Measurements from ENCODE around the gene NDST1.

DNA sequence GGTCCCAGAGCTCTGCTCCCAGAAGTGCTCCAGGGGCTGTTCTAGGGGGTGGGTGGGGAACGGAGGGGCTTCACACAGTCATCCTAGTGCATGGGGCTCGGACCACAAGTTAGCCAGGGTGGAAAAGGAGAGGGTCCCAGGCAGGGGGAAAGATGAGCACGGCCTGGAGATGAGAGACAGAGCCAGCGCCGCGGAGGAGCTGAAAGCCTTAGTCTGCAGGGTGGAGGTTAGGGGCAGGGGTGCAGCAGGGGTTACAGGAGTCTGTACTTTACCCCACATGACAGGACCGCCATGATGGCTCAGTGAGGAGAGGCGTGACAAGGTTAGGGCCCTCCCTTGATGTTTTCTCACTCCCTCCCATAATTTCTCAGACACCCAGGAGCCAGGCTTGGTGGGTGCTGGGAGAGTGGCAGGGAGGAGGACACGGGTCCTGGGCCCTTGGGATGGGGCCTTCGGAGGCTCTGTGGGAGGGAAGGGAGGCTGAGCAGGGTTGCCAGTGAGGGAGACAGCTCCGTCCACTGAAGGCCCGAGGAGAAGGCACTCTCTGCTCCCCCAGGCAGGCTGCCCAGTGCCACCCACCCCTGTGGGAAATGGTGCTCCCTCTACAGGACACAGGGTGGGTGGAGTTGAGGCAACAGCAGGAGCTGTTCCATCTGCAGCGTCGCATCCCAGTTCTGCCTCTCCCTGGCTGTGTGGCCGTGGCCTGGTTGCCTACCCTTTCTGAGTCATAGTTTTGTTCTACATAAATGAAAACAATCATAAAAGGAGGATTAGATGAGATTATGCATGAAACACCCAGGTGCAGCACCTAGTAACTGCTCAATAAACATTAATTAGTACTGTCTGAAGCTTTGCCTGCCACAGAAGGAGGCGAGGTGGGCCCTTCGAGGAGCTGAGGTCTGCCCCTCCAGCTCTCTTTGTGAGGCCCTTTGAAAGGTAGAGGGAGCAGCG lies 66.2 kb downstream of the NDST1 start:
- TF ChIP-seq, protein P1, sequence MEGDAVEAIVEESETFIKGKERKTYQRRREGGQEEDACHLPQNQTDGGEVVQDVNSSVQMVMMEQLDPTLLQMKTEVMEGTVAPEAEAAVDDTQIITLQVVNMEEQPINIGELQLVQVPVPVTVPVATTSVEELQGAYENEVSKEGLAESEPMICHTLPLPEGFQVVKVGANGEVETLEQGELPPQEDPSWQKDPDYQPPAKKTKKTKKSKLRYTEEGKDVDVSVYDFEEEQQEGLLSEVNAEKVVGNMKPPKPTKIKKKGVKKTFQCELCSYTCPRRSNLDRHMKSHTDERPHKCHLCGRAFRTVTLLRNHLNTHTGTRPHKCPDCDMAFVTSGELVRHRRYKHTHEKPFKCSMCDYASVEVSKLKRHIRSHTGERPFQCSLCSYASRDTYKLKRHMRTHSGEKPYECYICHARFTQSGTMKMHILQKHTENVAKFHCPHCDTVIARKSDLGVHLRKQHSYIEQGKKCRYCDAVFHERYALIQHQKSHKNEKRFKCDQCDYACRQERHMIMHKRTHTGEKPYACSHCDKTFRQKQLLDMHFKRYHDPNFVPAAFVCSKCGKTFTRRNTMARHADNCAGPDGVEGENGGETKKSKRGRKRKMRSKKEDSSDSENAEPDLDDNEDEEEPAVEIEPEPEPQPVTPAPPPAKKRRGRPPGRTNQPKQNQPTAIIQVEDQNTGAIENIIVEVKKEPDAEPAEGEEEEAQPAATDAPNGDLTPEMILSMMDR (IDR thresholded peaks at IDR 0.05) = no peak
- TF ChIP-seq GABPB1 (CRISPR knock-in tag; IDR thresholded peaks at IDR 0.05) (no peak), JUN (CRISPR knock-in tag; IDR thresholded peaks at IDR 0.05) (no peak), KAT7 (CRISPR knock-in tag; IDR thresholded peaks at IDR 0.05; ENCODE audit: borderline replicate concordance) (no peak), ZBTB21 (CRISPR knock-in tag; IDR thresholded peaks at IDR 0.05; ENCODE audit: borderline replicate concordance) (no peak), ETV6 (CRISPR knock-in tag; IDR thresholded peaks at IDR 0.05) (no peak), CREB1 (CRISPR knock-in tag; IDR thresholded peaks at IDR 0.05) (no peak), HMGA2 (CRISPR knock-in tag; IDR thresholded peaks at IDR 0.05) (no peak), RELA (CRISPR knock-in tag; IDR thresholded peaks at IDR 0.05; ENCODE audit: borderline replicate concordance) (no peak), ELF4 (CRISPR knock-in tag; IDR thresholded peaks at IDR 0.05; ENCODE audit: low read depth) (no peak)
- TF ChIP-seq, protein P2, sequence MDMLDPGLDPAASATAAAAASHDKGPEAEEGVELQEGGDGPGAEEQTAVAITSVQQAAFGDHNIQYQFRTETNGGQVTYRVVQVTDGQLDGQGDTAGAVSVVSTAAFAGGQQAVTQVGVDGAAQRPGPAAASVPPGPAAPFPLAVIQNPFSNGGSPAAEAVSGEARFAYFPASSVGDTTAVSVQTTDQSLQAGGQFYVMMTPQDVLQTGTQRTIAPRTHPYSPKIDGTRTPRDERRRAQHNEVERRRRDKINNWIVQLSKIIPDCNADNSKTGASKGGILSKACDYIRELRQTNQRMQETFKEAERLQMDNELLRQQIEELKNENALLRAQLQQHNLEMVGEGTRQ (CRISPR knock-in tag; IDR thresholded peaks at IDR 0.05) = no peak
- TF ChIP-seq, protein P3, sequence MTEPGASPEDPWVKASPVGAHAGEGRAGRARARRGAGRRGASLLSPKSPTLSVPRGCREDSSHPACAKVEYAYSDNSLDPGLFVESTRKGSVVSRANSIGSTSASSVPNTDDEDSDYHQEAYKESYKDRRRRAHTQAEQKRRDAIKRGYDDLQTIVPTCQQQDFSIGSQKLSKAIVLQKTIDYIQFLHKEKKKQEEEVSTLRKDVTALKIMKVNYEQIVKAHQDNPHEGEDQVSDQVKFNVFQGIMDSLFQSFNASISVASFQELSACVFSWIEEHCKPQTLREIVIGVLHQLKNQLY (CRISPR knock-in tag; IDR thresholded peaks at IDR 0.05) = no peak
- TF ChIP-seq, protein P4, sequence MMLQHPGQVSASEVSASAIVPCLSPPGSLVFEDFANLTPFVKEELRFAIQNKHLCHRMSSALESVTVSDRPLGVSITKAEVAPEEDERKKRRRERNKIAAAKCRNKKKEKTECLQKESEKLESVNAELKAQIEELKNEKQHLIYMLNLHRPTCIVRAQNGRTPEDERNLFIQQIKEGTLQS (CRISPR knock-in tag; conservative IDR thresholded peaks at IDR 0.05) = no peak
- TF ChIP-seq, protein P5, sequence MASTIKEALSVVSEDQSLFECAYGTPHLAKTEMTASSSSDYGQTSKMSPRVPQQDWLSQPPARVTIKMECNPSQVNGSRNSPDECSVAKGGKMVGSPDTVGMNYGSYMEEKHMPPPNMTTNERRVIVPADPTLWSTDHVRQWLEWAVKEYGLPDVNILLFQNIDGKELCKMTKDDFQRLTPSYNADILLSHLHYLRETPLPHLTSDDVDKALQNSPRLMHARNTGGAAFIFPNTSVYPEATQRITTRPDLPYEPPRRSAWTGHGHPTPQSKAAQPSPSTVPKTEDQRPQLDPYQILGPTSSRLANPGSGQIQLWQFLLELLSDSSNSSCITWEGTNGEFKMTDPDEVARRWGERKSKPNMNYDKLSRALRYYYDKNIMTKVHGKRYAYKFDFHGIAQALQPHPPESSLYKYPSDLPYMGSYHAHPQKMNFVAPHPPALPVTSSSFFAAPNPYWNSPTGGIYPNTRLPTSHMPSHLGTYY (CRISPR knock-in tag; IDR thresholded peaks at IDR 0.05) = no peak
